Measurements from ENCODE around the gene UBAC2. TPM values are rescaled to one million over a fixed set of nuclear protein-coding genes. Genes with fewer than 3 reads are reported as not detected.

Gene UBAC2
- polyA plus RNA-seq, 3 donors: 59.6 to 113 (median 96.7) TPM

DNA sequence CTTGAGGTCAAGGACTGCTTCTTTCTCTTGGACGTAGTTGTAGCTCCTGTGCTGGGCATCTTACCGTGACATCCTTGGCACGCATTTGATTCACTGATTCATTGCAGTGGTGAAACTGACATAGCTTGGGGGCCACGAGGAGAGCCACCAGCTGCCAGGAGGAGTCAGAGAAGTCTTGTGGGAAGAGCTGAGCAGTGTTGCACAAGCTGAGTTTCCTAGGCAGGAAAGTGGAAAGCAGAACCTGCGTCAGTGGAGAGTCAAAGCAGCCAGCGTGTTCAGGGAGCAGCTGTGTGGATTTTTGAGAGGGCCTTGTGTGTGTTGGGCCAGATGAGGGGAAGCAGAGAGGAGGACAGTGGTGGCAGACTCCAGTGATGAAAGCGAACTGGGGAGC is 111.8 kb downstream of the UBAC2 start:
- DNase-seq: peak; percentile 99 to 100 (median 99)
- peaks cover 60 to 78% of the 10 kb centered on the region in 2 donors for H3K4me1 ChIP-seq (ENCODE audit: control insufficient read depth in 1 of 2, insufficient read depth in 2 of 2, low read length in 2 of 2)
- no peak overlapping the region for H3K4me3 ChIP-seq (replicated peaks in 1 of 3; ENCODE audit: low read depth in 2 of 3, low read length in 3 of 3)
- peak overlapping the region; percentile 56 for H3K4me2 ChIP-seq (replicated peaks; ENCODE audit: extremely low read depth, low read length, poor library complexity, severe bottlenecking)
- H3K27ac ChIP-seq (ENCODE audit: low read depth in 1 of 2, low read length in 2 of 2): peak overlapping the region; percentile 92 to 99
- peak overlapping the region; percentile 94 to 100 (median 98) for H3K27ac Mint-ChIP-seq
- H3K36me3 Mint-ChIP-seq: peaks cover 60 to 61% of the 10 kb centered on the region in 2 donors
- TF ChIP-seq, protein P1, sequence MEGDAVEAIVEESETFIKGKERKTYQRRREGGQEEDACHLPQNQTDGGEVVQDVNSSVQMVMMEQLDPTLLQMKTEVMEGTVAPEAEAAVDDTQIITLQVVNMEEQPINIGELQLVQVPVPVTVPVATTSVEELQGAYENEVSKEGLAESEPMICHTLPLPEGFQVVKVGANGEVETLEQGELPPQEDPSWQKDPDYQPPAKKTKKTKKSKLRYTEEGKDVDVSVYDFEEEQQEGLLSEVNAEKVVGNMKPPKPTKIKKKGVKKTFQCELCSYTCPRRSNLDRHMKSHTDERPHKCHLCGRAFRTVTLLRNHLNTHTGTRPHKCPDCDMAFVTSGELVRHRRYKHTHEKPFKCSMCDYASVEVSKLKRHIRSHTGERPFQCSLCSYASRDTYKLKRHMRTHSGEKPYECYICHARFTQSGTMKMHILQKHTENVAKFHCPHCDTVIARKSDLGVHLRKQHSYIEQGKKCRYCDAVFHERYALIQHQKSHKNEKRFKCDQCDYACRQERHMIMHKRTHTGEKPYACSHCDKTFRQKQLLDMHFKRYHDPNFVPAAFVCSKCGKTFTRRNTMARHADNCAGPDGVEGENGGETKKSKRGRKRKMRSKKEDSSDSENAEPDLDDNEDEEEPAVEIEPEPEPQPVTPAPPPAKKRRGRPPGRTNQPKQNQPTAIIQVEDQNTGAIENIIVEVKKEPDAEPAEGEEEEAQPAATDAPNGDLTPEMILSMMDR (IDR thresholded peaks at IDR 0.05): no peak
- 4% methylated on average over 7 of the region's 7 CpGs for WGBS (ENCODE audit: insufficient coverage)
- peaks cover 0 to 5% (median 0%) of the 10 kb centered on the region in 7 donors for H3K9me3 Mint-ChIP-seq
- H3K79me2 ChIP-seq (ENCODE audit: insufficient read depth, low read length): peaks cover 80% of the 10 kb centered on the region
- no peak overlapping the region for H2AFZ ChIP-seq (ENCODE audit: insufficient read depth, low read depth, low read length, poor library complexity, severe bottlenecking)
- H4K20me1 ChIP-seq (ENCODE audit: insufficient read depth, low read length): no peaks in the 10 kb centered on the region
- H3K4me1 Mint-ChIP-seq: peaks cover 69% of the 10 kb centered on the region
- no peaks in the 10 kb centered on the region for H3K27me3 ChIP-seq (ENCODE audit: control insufficient read depth in 2 of 2, insufficient read depth in 2 of 2, low read length in 2 of 2)
- peak overlapping the region; percentile 79 for H3K9ac ChIP-seq (ENCODE audit: insufficient read depth, low read length, poor library complexity, severe bottlenecking)
- intact Hi-C loops (cut with micrococcal nuclease): loop anchor here in 1 of 2 donors (2.0 to 5.0 kb wide), 2 partner anchors 32 to 120 kb away; no protein-coding TSS in a partner anchor
- H3K27me3 Mint-ChIP-seq (ENCODE audit: low read depth in 3 of 3): peaks cover 0 to 1% (median 0%) of the 10 kb centered on the region in 3 donors
- H3K36me3 ChIP-seq (replicated peaks in 1 of 2; ENCODE audit: control insufficient read depth in 1 of 2, insufficient read depth in 2 of 2, low read length in 2 of 2): peaks cover 5 to 32% of the 10 kb centered on the region in 2 donors
- H3K9me3 ChIP-seq (replicated peaks in 1 of 2; ENCODE audit: control insufficient read depth in 1 of 2, insufficient read depth in 1 of 2, low read length in 2 of 2): no peaks in the 10 kb centered on the region
- H3K4me3 Mint-ChIP-seq: peak overlapping the region; percentile 81 to 84

DNA sequence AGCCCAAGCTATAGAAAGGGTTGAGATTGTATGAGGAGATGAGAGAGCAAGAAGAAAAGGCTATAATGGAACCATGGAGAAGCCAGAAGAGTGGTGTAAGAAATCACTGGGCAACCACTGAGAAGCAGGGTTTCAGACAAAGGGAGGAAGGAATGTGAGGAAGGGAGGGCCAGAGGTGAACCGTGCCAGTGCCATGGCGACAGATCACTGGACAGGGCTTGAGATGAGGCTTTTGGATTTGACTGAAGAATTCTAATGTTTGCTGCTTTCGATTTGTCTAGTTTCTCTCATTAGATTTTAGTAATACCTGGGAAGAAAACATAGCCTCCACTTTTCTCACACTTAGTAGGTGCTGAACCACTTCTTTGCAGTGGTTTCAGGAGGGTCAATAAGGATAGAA is 112.8 kb downstream of the UBAC2 start:
- Mint-ChIP-seq H3K4me3 (peak overlapping the region; percentile 81 to 84), H3K27ac (peak overlapping the region; percentile 94 to 100 (median 98)), H3K4me1 (peaks cover 60% of the 10 kb centered on the region), H3K27me3 (ENCODE audit: low read depth in 3 of 3) (peaks cover 0 to 1% (median 0%) of the 10 kb centered on the region in 3 donors), H3K36me3 (peaks cover 59 to 60% of the 10 kb centered on the region in 2 donors), H3K9me3 (peaks cover 0 to 6% (median 0%) of the 10 kb centered on the region in 7 donors)
- Histone ChIP-seq H3K4me1 (ENCODE audit: control insufficient read depth in 1 of 2, insufficient read depth in 2 of 2, low read length in 2 of 2) (peaks cover 53 to 68% of the 10 kb centered on the region in 2 donors), H4K20me1 (ENCODE audit: insufficient read depth, low read length) (no peaks in the 10 kb centered on the region), H3K27ac (ENCODE audit: low read depth in 1 of 2, low read length in 2 of 2) (peak overlapping the region; percentile 92 to 99), H3K36me3 (replicated peaks in 1 of 2; ENCODE audit: control insufficient read depth in 1 of 2, insufficient read depth in 2 of 2, low read length in 2 of 2) (peaks cover 5 to 39% of the 10 kb centered on the region in 2 donors), H3K4me3 (replicated peaks in 1 of 3; ENCODE audit: low read depth in 2 of 3, low read length in 3 of 3) (peak overlapping the region in 2 of 3 experiments; percentile 16 to 49), H3K79me2 (ENCODE audit: insufficient read depth, low read length) (peaks cover 70% of the 10 kb centered on the region), H3K27me3 (ENCODE audit: control insufficient read depth in 2 of 2, insufficient read depth in 2 of 2, low read length in 2 of 2) (no peaks in the 10 kb centered on the region), H3K4me2 (replicated peaks; ENCODE audit: extremely low read depth, low read length, poor library complexity, severe bottlenecking) (peak overlapping the region; percentile 56), H3K9ac (ENCODE audit: insufficient read depth, low read length, poor library complexity, severe bottlenecking) (peak overlapping the region; percentile 68), H3K9me3 (replicated peaks in 1 of 2; ENCODE audit: control insufficient read depth in 1 of 2, insufficient read depth in 1 of 2, low read length in 2 of 2) (no peaks in the 10 kb centered on the region), H2AFZ (ENCODE audit: insufficient read depth, low read depth, low read length, poor library complexity, severe bottlenecking) (no peak overlapping the region)
- intact Hi-C loops (cut with micrococcal nuclease): loop anchor here in 1 of 2 donors (2.0 to 5.0 kb wide), 2 partner anchors 33 to 119 kb away; no protein-coding TSS in a partner anchor
- WGBS (ENCODE audit: insufficient coverage): 50% methylated on average over 2 of the region's 3 CpGs
- peak in 1 of 3 donors; percentile 52 for DNase-seq
- TF ChIP-seq, protein P1 (IDR thresholded peaks at IDR 0.05): no peak

All from CD14-positive monocyte (primary cell).